ENCODE measurements around the gene RO60. TPM values are rescaled to one million over a fixed set of nuclear protein-coding genes. Genes with fewer than 3 reads are reported as not detected.

The RO60 gene
- polyA plus RNA-seq, 1 donor from 2014 or later = 36.7 TPM

DNA sequence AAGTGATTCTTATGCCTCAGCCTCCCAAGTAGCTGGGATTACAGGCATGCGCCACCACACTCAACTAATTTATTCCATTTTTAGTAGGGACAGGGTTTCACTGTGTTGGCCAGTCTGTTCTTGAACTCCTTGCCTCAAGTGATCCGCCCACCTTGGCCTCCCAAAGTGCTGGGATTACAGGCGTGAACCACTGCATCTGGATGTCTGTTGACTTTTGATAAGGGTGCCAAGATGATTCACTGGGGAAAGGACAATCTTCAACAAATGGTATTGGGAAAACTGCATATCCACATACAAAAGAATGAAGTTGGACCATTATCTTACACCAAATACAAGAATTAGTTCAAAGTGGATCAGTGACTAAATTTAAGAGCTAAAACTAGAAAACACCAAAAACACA is 19.8 kb downstream of the RO60 start:
- Histone ChIP-seq H3K36me3 (ENCODE audit: insufficient read depth, low read length) (peaks cover 49% of the 10 kb centered on the region), H3K9ac (ENCODE audit: low read length) (no peak overlapping the region), H3K27ac (ENCODE audit: low read length) (no peak overlapping the region), H4K20me1 (ENCODE audit: insufficient read depth) (no peaks in the 10 kb centered on the region), H3K9me2 (ENCODE audit: insufficient read depth, low read length) (no peaks in the 10 kb centered on the region), H3K9me3 (ENCODE audit: low read length) (peaks cover 9% of the 10 kb centered on the region), H3K79me2 (replicated peaks; ENCODE audit: insufficient read depth, low read length) (peaks cover 14% of the 10 kb centered on the region), H3F3A (ENCODE audit: insufficient read depth, low read length, poor library complexity, severe bottlenecking) (no peaks in the 10 kb centered on the region), H3K27me3 (ENCODE audit: insufficient read depth, low read depth, low read length) (no peaks in the 10 kb centered on the region), H3K4me2 (ENCODE audit: low read length) (no peak overlapping the region), H3K4me3 (ENCODE audit: low read length) (no peak overlapping the region), H2AFZ (ENCODE audit: low read depth, low read length) (no peak overlapping the region)
- no peak for TF ChIP-seq EZH2 (IDR thresholded peaks at IDR 0.05; ENCODE audit: borderline replicate concordance, insufficient read depth, low read length, poor library complexity, severe bottlenecking)

DNA sequence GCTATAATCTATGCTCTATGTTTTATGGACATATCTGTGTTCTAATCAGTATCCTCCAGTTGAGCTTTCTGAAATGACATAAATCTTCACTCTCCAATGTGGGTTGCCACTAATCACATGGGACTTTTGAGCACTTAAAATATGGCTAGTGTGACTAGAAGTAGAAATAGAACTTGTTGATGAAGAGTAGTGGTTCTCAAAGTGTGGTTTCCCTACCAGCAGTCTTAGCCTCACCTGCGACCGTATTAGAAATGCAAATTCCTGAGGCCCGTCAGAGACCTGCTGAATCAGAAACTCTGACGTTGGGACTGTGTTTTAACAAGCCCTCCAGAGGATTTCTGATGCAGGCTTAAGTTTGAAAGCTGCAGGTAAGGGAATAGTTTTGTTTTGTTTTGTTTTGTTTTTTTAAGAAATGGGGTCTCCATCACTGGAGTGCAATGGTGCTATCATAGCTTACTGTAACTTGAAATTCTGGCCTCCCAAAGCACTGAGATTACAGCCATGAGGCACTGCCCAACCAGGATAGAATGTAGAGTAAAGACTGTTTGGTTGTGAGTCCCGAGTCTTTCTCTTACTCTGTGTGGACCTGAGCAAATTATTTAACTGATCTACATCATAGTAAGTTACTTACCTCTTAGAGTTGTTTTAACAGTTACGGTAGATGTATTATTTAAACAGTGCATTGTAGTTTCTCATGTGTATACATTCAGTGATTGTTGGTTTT is 24.1 kb downstream of the RO60 start:
- TF ChIP-seq RAD21 (conservative IDR thresholded peaks at IDR 0.05) (no peak), TAF1 (IDR thresholded peaks at IDR 0.05; ENCODE audit: low read depth) (no peak), SMC3 (conservative IDR thresholded peaks at IDR 0.05; ENCODE audit: poor library complexity) (no peak)
- TF ChIP-seq, protein P1, sequence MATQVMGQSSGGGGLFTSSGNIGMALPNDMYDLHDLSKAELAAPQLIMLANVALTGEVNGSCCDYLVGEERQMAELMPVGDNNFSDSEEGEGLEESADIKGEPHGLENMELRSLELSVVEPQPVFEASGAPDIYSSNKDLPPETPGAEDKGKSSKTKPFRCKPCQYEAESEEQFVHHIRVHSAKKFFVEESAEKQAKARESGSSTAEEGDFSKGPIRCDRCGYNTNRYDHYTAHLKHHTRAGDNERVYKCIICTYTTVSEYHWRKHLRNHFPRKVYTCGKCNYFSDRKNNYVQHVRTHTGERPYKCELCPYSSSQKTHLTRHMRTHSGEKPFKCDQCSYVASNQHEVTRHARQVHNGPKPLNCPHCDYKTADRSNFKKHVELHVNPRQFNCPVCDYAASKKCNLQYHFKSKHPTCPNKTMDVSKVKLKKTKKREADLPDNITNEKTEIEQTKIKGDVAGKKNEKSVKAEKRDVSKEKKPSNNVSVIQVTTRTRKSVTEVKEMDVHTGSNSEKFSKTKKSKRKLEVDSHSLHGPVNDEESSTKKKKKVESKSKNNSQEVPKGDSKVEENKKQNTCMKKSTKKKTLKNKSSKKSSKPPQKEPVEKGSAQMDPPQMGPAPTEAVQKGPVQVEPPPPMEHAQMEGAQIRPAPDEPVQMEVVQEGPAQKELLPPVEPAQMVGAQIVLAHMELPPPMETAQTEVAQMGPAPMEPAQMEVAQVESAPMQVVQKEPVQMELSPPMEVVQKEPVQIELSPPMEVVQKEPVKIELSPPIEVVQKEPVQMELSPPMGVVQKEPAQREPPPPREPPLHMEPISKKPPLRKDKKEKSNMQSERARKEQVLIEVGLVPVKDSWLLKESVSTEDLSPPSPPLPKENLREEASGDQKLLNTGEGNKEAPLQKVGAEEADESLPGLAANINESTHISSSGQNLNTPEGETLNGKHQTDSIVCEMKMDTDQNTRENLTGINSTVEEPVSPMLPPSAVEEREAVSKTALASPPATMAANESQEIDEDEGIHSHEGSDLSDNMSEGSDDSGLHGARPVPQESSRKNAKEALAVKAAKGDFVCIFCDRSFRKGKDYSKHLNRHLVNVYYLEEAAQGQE (IDR thresholded peaks at IDR 0.05; ENCODE audit: borderline replicate concordance) = no peak
- Histone ChIP-seq H3K36me3 (ENCODE audit: insufficient read depth, low read length) (peaks cover 43% of the 10 kb centered on the region), H3K27me3 (ENCODE audit: insufficient read depth, low read depth, low read length) (no peaks in the 10 kb centered on the region), H3K4me3 (ENCODE audit: low read length) (no peak overlapping the region), H3K9ac (ENCODE audit: low read length) (no peak overlapping the region), H2AFZ (ENCODE audit: low read depth, low read length) (no peak overlapping the region), H3K79me2 (replicated peaks; ENCODE audit: insufficient read depth, low read length) (no peaks in the 10 kb centered on the region), H3F3A (ENCODE audit: insufficient read depth, low read length, poor library complexity, severe bottlenecking) (no peaks in the 10 kb centered on the region), H4K20me1 (ENCODE audit: insufficient read depth) (no peaks in the 10 kb centered on the region), H3K27ac (ENCODE audit: low read length) (no peak overlapping the region), H3K4me2 (ENCODE audit: low read length) (no peak overlapping the region), H3K9me2 (ENCODE audit: insufficient read depth, low read length) (no peaks in the 10 kb centered on the region), H3K9me3 (ENCODE audit: low read length) (peaks cover 5% of the 10 kb centered on the region)

DNA sequence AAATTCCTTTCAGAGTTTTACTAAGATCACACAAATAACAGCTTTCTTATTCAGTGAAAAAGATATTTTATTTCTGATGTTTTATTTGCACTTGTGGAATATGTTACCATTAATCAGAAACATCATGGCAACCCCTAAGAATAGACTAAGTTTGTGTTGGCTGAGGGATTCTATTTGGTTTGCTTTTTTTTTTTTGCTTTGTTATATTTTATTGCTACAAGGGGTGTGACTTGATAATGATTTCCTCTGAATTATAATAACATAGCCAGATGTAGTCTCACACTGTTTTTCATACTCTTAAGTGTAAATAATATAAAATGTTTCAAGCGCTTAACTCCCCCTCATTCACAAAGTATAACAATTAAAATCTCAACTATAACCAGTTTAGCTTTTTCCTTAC is 25.9 kb downstream of the RO60 start:
- Histone ChIP-seq H4K20me1 (ENCODE audit: insufficient read depth) (no peaks in the 10 kb centered on the region), H2AFZ (ENCODE audit: low read depth, low read length) (no peak overlapping the region), H3K4me3 (ENCODE audit: low read length) (no peak overlapping the region), H3F3A (ENCODE audit: insufficient read depth, low read length, poor library complexity, severe bottlenecking) (no peaks in the 10 kb centered on the region), H3K79me2 (replicated peaks; ENCODE audit: insufficient read depth, low read length) (no peaks in the 10 kb centered on the region), H3K27ac (ENCODE audit: low read length) (no peak overlapping the region), H3K4me2 (ENCODE audit: low read length) (no peak overlapping the region), H3K9me3 (ENCODE audit: low read length) (no peaks in the 10 kb centered on the region), H3K36me3 (ENCODE audit: insufficient read depth, low read length) (peaks cover 31% of the 10 kb centered on the region), H3K9me2 (ENCODE audit: insufficient read depth, low read length) (no peaks in the 10 kb centered on the region), H3K27me3 (ENCODE audit: insufficient read depth, low read depth, low read length) (no peaks in the 10 kb centered on the region), H3K9ac (ENCODE audit: low read length) (no peak overlapping the region)
- TF ChIP-seq, protein P1 (IDR thresholded peaks at IDR 0.05; ENCODE audit: borderline replicate concordance) = no peak
- no peak for TF ChIP-seq RAD21 (conservative IDR thresholded peaks at IDR 0.05)
- no peak for TF ChIP-seq TAF1 (IDR thresholded peaks at IDR 0.05; ENCODE audit: low read depth)
- TF ChIP-seq EZH2 (IDR thresholded peaks at IDR 0.05; ENCODE audit: borderline replicate concordance, insufficient read depth, low read length, poor library complexity, severe bottlenecking) = no peak
- TF ChIP-seq MXI1 (conservative IDR thresholded peaks at IDR 0.05; ENCODE audit: poor library complexity, severe bottlenecking) = no peak
- TF ChIP-seq SMC3 (conservative IDR thresholded peaks at IDR 0.05; ENCODE audit: poor library complexity) = no peak
- TF ChIP-seq POLR2AphosphoS5 (IDR thresholded peaks at IDR 0.05) = no peak
- TF ChIP-seq, protein P2, sequence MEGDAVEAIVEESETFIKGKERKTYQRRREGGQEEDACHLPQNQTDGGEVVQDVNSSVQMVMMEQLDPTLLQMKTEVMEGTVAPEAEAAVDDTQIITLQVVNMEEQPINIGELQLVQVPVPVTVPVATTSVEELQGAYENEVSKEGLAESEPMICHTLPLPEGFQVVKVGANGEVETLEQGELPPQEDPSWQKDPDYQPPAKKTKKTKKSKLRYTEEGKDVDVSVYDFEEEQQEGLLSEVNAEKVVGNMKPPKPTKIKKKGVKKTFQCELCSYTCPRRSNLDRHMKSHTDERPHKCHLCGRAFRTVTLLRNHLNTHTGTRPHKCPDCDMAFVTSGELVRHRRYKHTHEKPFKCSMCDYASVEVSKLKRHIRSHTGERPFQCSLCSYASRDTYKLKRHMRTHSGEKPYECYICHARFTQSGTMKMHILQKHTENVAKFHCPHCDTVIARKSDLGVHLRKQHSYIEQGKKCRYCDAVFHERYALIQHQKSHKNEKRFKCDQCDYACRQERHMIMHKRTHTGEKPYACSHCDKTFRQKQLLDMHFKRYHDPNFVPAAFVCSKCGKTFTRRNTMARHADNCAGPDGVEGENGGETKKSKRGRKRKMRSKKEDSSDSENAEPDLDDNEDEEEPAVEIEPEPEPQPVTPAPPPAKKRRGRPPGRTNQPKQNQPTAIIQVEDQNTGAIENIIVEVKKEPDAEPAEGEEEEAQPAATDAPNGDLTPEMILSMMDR (IDR thresholded peaks at IDR 0.05; ENCODE audit: poor library complexity, severe bottlenecking) = no peak
- no peak for TF ChIP-seq EP300 (conservative IDR thresholded peaks at IDR 0.05; ENCODE audit: poor library complexity, severe bottlenecking)
